ENCODE data around the gene LONP2. TPM values are rescaled to one million over a fixed set of nuclear protein-coding genes. Genes with fewer than 3 reads are reported as not detected.

LONP2 gene
- total and polyA plus RNA-seq, 2 of the 13 experiments (the other 11 are each of a cell fraction or from before 2014, with no cell fraction given), result 39.2 to 63.3 TPM

GRCh38 chr16:48194828-48195556, 49.1 kb upstream of the LONP2 start (continued):
- 0 out of 4 replicates have a peak, but pooled peaks of 1 of the 2 experiments have one; percentile 8 for TF ChIP-seq EP300 (IDR thresholded peaks at IDR 0.05; ENCODE audit: low read depth in 2 of 2, low read length in 2 of 2)
- TF ChIP-seq EP300 (CRISPR knock-in tag; IDR thresholded peaks at IDR 0.05; ENCODE audit: borderline replicate concordance), result peak; percentile 31; the same call in 1 of the 2 replicates
- TF ChIP-seq KLF16 (CRISPR knock-in tag; IDR thresholded peaks at IDR 0.05), result 0 out of 4 replicates have a peak, but pooled peaks of 1 of the 2 experiments have one; percentile 28
- no peak for TF ChIP-seq HNRNPLL (IDR thresholded peaks at IDR 0.05; ENCODE audit: low read depth, low read length, poor library complexity, severe bottlenecking)
- no peak for TF ChIP-seq ATF2 (CRISPR knock-in tag; IDR thresholded peaks at IDR 0.05)
- no peak for TF ChIP-seq GLMP (CRISPR knock-in tag; IDR thresholded peaks at IDR 0.05; ENCODE audit: borderline replicate concordance)
- TF ChIP-seq AGO2 (optimal IDR thresholded peaks at IDR 0.05; ENCODE audit: low read depth, low read length), result no peak
- TF ChIP-seq JUN (CRISPR knock-in tag; IDR thresholded peaks at IDR 0.05), result no peak

- no peaks in the 10 kb centered on the region for H3K27me3 ChIP-seq (ENCODE audit: control insufficient read depth in 1 of 2, insufficient read depth in 2 of 2, low read length in 2 of 2)
- intact Hi-C loops (cut with micrococcal nuclease; ENCODE audit: unreplicated experiment) (no loop called here), in situ Hi-C loops (cut with HindIII; ENCODE audit: extremely low pct_ligation_motif_present, low pct_unique_long_range_greater_than_20kb) (no loop called here)
- no peaks in the 10 kb centered on the region for H4K20me1 ChIP-seq (ENCODE audit: insufficient read depth, low read length)
- no peak overlapping the region for H3K4me2 ChIP-seq (ENCODE audit: low read depth, low read length)
- H3K79me2 ChIP-seq (ENCODE audit: insufficient read depth, low read length), result no peaks in the 10 kb centered on the region
- TF ChIP-seq ZNF432 (CRISPR knock-in tag; IDR thresholded peaks at IDR 0.05; ENCODE audit: borderline replicate concordance) (no peak), ZNF768 (CRISPR knock-in tag; IDR thresholded peaks at IDR 0.05) (peak; percentile 80; the same call in 1 of the 2 replicates), ZNF468 (CRISPR knock-in tag; IDR thresholded peaks at IDR 0.05) (0 out of 2 replicates have a peak, but pooled peaks have one; percentile 1)
- ATAC-seq (no peak), DNase-seq (ENCODE audit: low spot score) (no peak), FAIRE-seq (no peak)
- peaks cover 36% of the 10 kb centered on the region for H3K4me1 ChIP-seq (ENCODE audit: insufficient read depth, low read length)
- 93% methylated on average over 3 of the region's 3 CpGs for WGBS (ENCODE audit: low lambda C conversion rate)
- ChIA-PET POLR2A (no interaction called here), CTCF (ENCODE audit: low intra/inter-chr PET ratio, low total read pairs) (no interaction called here)
- no peaks in the 10 kb centered on the region for H3K36me3 ChIP-seq (replicated peaks in 1 of 2; ENCODE audit: control insufficient read depth in 1 of 2, insufficient read depth in 2 of 2, low read length in 2 of 2)
- H2AFZ ChIP-seq (ENCODE audit: low read length), result no peak overlapping the region
- H3K9me3 ChIP-seq (ENCODE audit: low read length), result no peaks in the 10 kb centered on the region
- no peak overlapping the region for H3K27ac ChIP-seq (ENCODE audit: extremely low read length, insufficient read depth, low read length)
- BruUV-seq (replicated peaks), result no TSS peak
- H3K4me3 ChIP-seq (replicated peaks in 1 of 3; ENCODE audit: insufficient read depth in 1 of 3, low read depth in 2 of 3, low read length in 3 of 3), result no peak overlapping the region
- H3K9ac ChIP-seq (ENCODE audit: insufficient read depth, low read depth, low read length), result no peak overlapping the region
Observed at GRCh38 chr16:48197294-48197693, 46.8 kb upstream of the LONP2 start.
